Posterior vena cava (tissue), 2 donors: Measurements from ENCODE around the gene PAX3. TPM values are rescaled to one million over a fixed set of nuclear protein-coding genes. Genes with fewer than 3 reads are reported as not detected.

ENCODE experiments used
- DNase-seq: peaks from one replicate; pipeline ENCODE4 v3.0.0-alpha.2; 2020; ENCODE audit warnings: low spot score
- intact Hi-C, 2 donors: fragments of 100-400 bp; cut with DNase I; formaldehyde crosslinking; loops; one replicate each; pipeline versions ENCODE4 v1.14.1 to v1.14.2; 2022 to 2023
- total RNA-seq, 2 donors: library from RNA; stranded (reverse); fragmentation: NEBNext Ultra II Directional; extraction: Animal tissue kit (Norgen Biotek cat#: 25700); gene quantifications; one replicate each; pipeline ENCODE4 v1.2.1, GENCODE V29; 2021
- donor health status: DM: yes; HTN: yes; CAD: no.
- donor health status: DM: yes; HTN: yes; CAD: no.

The PAX3 gene
- total RNA-seq, 2 donors from 2014 or later, result 0.37 to 0.48 TPM

- no peak for DNase-seq
- intact Hi-C loops, result no loop called here
Observed at GRCh38 chr2:222301053-222301795, 2.4 kb upstream of the PAX3 start.

- intact Hi-C loops, result no loop called here
- no peak for DNase-seq
Observed at GRCh38 chr2:222300726-222301052, 1.9 kb upstream of the PAX3 start.

GRCh38 chr2:222299906-222300725 is 1.3 kb upstream of the PAX3 start:
- DNase-seq, result no peak
- intact Hi-C loops, result no loop called here

GRCh38 chr2:222298001-222298310 is 842 bp downstream of the PAX3 start:
- DNase-seq, result no peak
- intact Hi-C loops, result no loop called here

GRCh38 chr2:222297600-222297935 is 1.2 kb downstream of the PAX3 start:
- no peak for DNase-seq
- intact Hi-C loops, result no loop called here

- DNase-seq, result peak; percentile 77
- intact Hi-C loops, result no loop called here
Observed at GRCh38 chr2:222296911-222297599, 1.7 kb downstream of the PAX3 start.

- no peak for DNase-seq
- intact Hi-C loops, result no loop called here
Observed at GRCh38 chr2:222296311-222296741, 2.5 kb downstream of the PAX3 start.

GRCh38 chr2:222295368-222296062 is 3.3 kb downstream of the PAX3 start:
- no peak for DNase-seq
- intact Hi-C loops, result no loop called here

- DNase-seq, result no peak
- intact Hi-C loops, result no loop called here
Observed at GRCh38 chr2:222294996-222295367, 3.8 kb downstream of the PAX3 start.

GRCh38 chr2:222293660-222294630 is 4.9 kb downstream of the PAX3 start:
- intact Hi-C loops, result no loop called here
- no peak for DNase-seq

- intact Hi-C loops, result no loop called here
- DNase-seq, result no peak
Observed at GRCh38 chr2:222292149-222293134, 6.4 kb downstream of the PAX3 start.

- DNase-seq, result no peak
- intact Hi-C loops, result no loop called here
Observed at GRCh38 chr2:222291485-222291841, 7.3 kb downstream of the PAX3 start.

GRCh38 chr2:222290736-222291484 is 7.9 kb downstream of the PAX3 start:
- intact Hi-C loops, result no loop called here
- peak; percentile 71 for DNase-seq

- DNase-seq, result no peak
- intact Hi-C loops, result no loop called here
Observed at GRCh38 chr2:222290401-222290735, 8.4 kb downstream of the PAX3 start.

- DNase-seq, result no peak
- intact Hi-C loops, result no loop called here
Observed at GRCh38 chr2:222289278-222290160, 9.3 kb downstream of the PAX3 start.

GRCh38 chr2:222288590-222289277 is 10.1 kb downstream of the PAX3 start:
- DNase-seq, result no peak
- intact Hi-C loops, result no loop called here
